HG03442 (cell line): ENCODE measurements around the gene SMIM24.

Experiments used
- ATAC-seq: cut with Tn5 transposase; IDR thresholded peaks from one replicate; pipeline ENCODE4 v1.9.1; 2021; ENCODE audit warnings: mild to moderate bottlenecking, moderate library complexity; ENCODE audit not compliant: unreplicated experiment

SMIM24 gene

GRCh38 chr19:3476830-3477229 lies 3.5 kb downstream of the SMIM24 start:
- ATAC-seq, result no peak

- no peak for ATAC-seq
Measured at GRCh38 chr19:3475449-3475848, 4.9 kb downstream of the SMIM24 start.

GRCh38 chr19:3474614-3475013 lies 5.7 kb downstream of the SMIM24 start:
- ATAC-seq, result no peak

DNA sequence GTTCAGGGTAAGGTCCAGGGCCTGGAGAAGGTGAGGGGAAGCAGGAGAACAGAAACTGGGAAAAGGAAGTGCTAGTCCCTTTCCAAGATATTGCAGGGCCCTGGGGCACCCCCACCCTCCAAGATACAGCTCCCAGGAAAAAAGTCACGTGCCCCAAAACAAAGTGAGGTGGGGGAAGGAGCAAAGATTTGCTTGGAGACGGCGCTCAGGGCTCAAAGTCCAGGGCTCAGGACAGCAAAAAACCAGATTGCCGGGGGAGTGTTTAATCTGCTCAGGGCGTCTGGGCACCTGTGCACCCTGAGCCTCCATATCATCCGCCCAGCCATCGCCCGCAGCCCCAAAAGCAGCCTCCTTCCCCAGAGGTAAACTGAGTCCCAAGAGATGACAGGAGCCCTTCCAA lies 6.3 kb downstream of the SMIM24 start:
- no peak for ATAC-seq

DNA sequence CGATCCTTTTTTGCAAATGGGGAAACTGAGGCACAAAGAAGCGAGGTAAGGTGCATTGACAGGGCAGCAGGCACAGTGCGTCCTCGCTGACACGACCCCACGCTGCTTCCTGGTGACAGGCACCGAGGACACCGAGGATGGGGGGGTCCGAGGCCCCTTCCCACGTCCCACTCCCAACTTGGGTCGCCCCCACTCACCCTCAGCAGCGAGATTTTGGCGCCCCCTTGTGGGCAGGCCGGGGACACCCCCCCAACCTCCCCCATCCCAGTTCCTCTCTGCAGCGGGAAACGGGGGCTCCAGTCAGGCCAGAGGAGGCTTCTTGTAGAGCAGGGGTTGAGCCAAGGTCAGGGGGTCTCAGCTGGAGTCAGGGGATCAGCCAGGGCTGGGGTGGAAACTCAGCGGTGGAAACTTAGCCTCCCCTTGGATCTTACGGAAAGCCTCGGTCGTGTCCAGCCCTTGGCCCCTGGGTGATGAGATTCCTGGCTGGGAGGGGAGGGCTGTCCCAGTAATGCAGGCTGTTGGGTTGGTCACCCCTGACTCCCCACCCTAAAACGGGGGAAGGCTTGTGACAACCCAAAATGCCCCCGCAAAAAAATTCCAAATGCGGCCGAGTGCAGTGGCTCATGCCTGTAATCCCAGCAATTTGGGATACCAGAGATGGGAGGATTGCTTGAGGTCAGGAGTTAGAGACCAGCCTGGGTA lies 8.2 kb downstream of the SMIM24 start:
- no peak for ATAC-seq

DNA sequence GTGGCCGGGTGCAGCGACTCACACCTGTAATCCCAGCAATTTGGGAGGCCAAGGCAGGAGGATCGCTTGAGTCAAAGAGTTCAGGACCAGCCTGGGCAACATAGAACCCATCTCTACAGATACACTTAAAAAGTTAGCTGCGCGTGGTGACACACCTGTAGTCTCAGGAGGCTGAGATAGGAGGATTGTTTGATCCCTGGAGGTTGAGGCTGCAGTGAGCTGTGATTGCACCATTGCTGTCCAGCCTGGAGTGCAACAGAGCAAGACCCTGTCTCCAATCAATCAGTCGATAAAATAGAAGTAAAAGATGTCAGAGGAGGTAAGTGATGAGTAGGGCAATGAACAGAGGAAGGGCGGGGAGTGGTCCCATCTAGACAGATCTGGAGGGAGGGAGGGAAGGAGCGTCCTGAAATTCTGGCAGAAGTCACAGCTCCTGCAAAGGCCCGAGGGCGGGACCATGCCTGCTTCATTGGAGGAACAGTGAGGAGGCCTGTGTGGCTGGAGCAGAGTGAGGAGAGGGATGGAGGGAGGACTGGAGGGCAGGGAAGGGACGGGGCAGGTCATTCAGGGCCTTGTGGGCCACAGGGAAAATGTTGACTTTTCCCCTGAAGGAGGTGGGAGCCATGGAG lies 9.7 kb downstream of the SMIM24 start:
- no peak for ATAC-seq

GRCh38 chr19:3469638-3470499 lies 10.5 kb downstream of the SMIM24 start:
- no peak for ATAC-seq

DNA sequence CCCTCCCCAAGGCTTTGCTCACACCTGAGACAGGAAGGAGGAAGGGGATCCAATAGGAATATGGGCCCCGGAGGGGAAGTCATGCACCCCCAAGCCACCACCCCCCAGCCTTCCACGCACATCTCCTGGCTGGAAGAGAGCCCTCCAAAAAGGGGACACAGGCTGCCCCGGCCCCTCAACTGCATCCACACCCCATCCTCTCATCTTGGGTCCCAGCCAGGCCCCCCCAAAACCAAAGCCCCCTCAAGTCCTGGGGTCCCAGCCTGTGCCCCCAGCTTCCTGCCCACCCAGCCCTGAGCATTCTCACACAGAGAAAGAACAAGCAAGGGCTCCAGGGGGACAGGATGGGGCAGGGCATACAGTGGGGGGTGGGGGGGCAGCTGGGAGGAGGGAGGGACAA lies 12.1 kb downstream of the SMIM24 start:
- ATAC-seq, result no peak

DNA sequence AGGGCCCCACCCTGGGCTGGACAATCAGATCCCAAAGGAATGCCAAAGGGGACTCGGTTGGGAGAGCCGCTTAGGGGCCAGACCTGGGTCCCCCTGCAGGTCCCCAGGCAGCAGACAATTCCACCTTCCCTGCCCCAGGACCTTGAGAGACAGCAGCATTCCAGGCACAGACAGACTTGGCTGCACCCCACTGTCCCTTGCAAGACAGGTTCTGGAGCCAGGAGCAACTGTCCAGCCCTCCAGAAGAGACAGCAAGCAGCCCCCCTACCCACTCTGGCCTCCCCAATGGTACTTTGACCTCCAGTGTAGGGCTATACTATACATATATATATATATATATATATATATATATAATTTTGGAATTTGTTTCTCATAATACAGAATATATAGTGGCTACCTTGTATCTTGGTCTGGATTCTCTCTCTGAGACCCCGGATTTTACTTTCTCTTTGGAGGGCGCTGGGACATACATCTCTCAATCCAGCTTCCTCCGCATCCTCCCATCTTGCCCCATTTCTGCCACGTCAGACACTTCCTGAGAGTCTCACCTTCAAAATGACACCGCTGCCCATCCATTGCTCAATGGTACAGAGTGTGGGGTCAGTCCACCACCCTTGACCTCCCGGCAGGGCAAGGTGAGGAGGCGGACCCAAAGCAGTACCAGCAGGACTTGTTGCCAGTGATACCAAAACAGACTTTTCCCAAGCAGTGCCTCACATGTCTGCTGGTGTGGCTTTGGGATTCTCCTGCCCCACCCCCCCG lies 12.7 kb downstream of the SMIM24 start:
- ATAC-seq, result no peak

- ATAC-seq, result no peak
Measured at GRCh38 chr19:3466635-3467034, 13.7 kb downstream of the SMIM24 start.

- no peak for ATAC-seq
Measured at GRCh38 chr19:3465552-3465951, 14.8 kb downstream of the SMIM24 start.

- no peak for ATAC-seq
Measured at GRCh38 chr19:3464587-3465235, 15.6 kb downstream of the SMIM24 start.

DNA sequence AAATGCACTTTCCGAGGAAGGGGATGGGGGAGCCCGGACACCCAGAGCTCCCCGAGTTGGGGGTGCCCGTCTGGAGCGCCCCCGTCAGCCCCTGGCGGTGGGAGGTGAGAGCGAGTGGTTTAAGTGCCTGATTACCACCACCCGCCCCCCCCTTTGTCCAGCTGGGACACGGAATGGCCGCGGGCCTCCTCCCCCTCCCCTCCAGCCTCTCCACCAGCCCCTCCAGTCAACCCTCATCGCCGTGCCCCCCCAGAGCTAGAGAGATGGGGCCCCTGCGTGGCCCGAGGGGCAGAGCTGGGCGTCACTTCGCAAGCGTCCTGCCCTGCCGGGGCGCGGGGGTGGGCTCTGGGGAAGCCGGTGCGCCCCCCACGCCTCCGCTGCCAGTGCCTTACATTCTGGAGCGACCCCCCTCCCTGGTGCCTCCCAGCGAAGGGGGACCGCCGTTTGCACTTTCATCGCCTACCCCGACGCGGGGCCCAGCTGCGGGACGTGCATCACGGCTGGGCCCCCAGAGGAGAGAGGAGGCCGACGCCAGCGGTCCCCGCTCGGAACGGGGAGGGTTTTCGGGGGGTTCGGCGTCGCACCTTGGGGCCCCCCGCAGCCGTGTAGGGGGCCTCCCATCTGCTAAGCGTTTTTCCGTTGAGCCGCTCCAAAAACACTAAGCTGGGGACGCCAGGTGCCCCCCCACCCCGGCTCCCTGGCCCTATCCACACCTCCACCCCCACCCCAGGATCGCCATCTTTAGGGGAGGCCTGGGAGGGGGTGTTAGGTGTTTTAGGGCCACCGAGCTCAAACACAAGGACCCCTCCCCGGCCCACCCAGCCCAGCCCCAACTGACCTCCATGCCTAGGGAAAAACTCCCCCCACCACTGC lies 16.4 kb downstream of the SMIM24 start:
- ATAC-seq, result no peak

GRCh38 chr19:3462991-3463713 lies 17.2 kb downstream of the SMIM24 start:
- ATAC-seq, result no peak

- no peak for ATAC-seq
Measured at GRCh38 chr19:3459965-3460582, 20.3 kb downstream of the SMIM24 start.

DNA sequence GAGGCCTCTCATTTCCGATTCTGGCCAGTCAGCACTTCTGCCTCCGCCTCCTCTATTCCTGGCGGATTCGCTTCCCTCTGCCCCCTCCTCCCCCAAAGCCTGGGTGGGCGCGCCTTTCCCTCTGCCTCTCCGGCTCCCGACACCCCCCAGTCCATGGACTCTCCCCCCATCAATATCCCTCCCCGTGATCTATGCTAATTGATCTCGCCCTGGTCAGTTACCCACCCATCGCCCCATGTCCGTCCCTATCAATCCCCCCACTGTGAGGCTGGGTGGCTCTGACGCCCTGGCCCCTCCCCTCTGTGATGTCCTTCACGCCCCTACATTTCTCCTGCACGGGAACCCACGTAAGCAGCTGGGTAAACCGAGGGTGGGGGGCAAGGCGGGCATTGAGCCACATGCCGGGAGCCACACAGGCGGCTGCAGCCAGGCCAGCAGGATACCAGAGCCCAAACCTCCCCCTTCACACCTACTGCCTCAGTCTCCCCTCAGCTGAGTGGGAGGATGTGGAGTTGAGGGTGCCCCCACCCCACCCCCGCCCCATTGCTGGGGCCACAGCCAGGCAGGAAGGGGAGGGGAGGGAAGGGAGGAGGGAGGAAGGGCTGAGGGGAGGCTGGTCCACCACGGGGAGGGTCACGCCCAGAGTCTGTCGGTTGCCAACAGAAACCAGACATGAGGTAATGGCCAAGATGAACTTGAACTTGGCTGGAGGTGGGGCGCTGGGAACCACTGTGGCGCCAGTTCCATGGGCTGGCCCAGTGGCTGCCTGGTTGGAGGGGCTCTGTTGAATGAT lies 21.0 kb downstream of the SMIM24 start:
- ATAC-seq, result no peak

GRCh38 chr19:3458229-3459088 lies 21.9 kb downstream of the SMIM24 start:
- ATAC-seq, result no peak
